HepG2 (cell line): ENCODE measurements around the gene UPF3A. TPM values are rescaled to one million over a fixed set of nuclear protein-coding genes. Genes with fewer than 3 reads are reported as not detected.
A peak's percentile ranks its signal among the peaks of the same experiment; 100 is the strongest.

Source experiments
- CCDC6 ChIP-seq: sonication (generic); formaldehyde crosslinking; IDR thresholded peaks from 2 replicates; pipeline ENCODE4 v1.8.1; 2022; ENCODE audit warnings: mild to moderate bottlenecking, missing genetic modification reagents, moderate library complexity
- CREM ChIP-seq, 2 experiments: sonication (generic) in 1 of 2; formaldehyde crosslinking in 1 of 2; IDR thresholded peaks; 2 replicates each; pipeline versions ENCODE4 v1.4.0 to v1.6.1; 2016 to 2020; ENCODE audit warnings: antibody characterized with exemption in 1 of 2, mild to moderate bottlenecking in 1 of 2, missing genetic modification reagents in 1 of 2
- ELF3 ChIP-seq: IDR thresholded peaks from 2 replicates; pipeline ENCODE4 v1.6.1; 2016; ENCODE audit warnings: missing genetic modification reagents, missing compliant biosample characterization
- RBFOX2 ChIP-seq: fragments of 200-400 bp; formaldehyde crosslinking; IDR thresholded peaks from 2 replicates; pipeline ENCODE4 v1.6.1; 2017; ENCODE audit warnings: low read depth, mild to moderate bottlenecking, low read length
- RBM22 ChIP-seq: fragments of 200-400 bp; formaldehyde crosslinking; optimal IDR thresholded peaks from 2 replicates; pipeline ENCODE3; 2017; ENCODE audit warnings: mild to moderate bottlenecking, low read length, moderate library complexity
- TCF7L2 ChIP-seq: IDR thresholded peaks from 2 replicates; pipeline ENCODE4 v1.6.1; 2011; ENCODE audit warnings: mild to moderate bottlenecking, low read depth, low read length, moderate library complexity
- ZFP41 ChIP-seq: sonication (generic); formaldehyde crosslinking; IDR thresholded peaks from 2 replicates; pipeline ENCODE4 v1.4.0; 2020; ENCODE audit warnings: mild to moderate bottlenecking, missing genetic modification reagents, borderline replicate concordance
- polyA plus RNA-seq, 8 experiments: library from polyadenylated mRNA; depleted of rRNA in 3 of 8; stranded (reverse) in 7 of 8; unstranded in 1 of 8; fragments of >200 nt; fragmentation: Illumina TruSeq in 4 of 8; extraction: Trizol in 4 of 8; gene quantifications; 2 replicates each; pipeline versions ENCODE4 v1.2.1 to v1.2.3, GENCODE V29; 2011 to 2016; ENCODE audit warnings: low read depth in 4 of 8, missing spikeins in 1 of 8, mixed read lengths in 1 of 8; ENCODE audit not compliant: insufficient read depth in 1 of 8
- total RNA-seq, 5 experiments: library from RNA; depleted of rRNA; stranded (reverse); fragments of >200 nt; fragmentation: Illumina TruSeq; extraction: Trizol; gene quantifications; 2 replicates each; pipeline ENCODE4 v1.2.3, GENCODE V29; 2016; ENCODE audit warnings: low read depth in 1 of 5
- TF ChIP-seq, protein P1 (sequence below): IDR thresholded peaks from 2 replicates; pipeline ENCODE4 v1.6.1; 2016
- TF ChIP-seq, protein P2 (sequence below): sonication (generic); formaldehyde crosslinking; IDR thresholded peaks from 2 replicates; pipeline ENCODE4 v1.4.0; 2020; ENCODE audit warnings: missing genetic modification reagents, borderline replicate concordance
- TF ChIP-seq, protein P3 (sequence below): IDR thresholded peaks from 2 replicates; pipeline ENCODE4 v1.6.1; 2016; ENCODE audit warnings: low read depth, missing genetic modification reagents, missing compliant biosample characterization
- TF ChIP-seq, protein P4 (sequence below): sonication (generic); formaldehyde crosslinking; IDR thresholded peaks from 2 replicates; pipeline ENCODE4 v1.4.0; 2020; ENCODE audit warnings: missing genetic modification reagents
- TF ChIP-seq, protein P5 (sequence below): sonication (generic); formaldehyde crosslinking; IDR thresholded peaks from 2 replicates; pipeline ENCODE4 v1.4.0; 2020; ENCODE audit warnings: missing genetic modification reagents

The UPF3A gene
- total and polyA plus RNA-seq, 2 of the 13 experiments (the other 11 are each of a cell fraction or from before 2014, with no cell fraction given), result 60.2 to 63.8 TPM

DNA sequence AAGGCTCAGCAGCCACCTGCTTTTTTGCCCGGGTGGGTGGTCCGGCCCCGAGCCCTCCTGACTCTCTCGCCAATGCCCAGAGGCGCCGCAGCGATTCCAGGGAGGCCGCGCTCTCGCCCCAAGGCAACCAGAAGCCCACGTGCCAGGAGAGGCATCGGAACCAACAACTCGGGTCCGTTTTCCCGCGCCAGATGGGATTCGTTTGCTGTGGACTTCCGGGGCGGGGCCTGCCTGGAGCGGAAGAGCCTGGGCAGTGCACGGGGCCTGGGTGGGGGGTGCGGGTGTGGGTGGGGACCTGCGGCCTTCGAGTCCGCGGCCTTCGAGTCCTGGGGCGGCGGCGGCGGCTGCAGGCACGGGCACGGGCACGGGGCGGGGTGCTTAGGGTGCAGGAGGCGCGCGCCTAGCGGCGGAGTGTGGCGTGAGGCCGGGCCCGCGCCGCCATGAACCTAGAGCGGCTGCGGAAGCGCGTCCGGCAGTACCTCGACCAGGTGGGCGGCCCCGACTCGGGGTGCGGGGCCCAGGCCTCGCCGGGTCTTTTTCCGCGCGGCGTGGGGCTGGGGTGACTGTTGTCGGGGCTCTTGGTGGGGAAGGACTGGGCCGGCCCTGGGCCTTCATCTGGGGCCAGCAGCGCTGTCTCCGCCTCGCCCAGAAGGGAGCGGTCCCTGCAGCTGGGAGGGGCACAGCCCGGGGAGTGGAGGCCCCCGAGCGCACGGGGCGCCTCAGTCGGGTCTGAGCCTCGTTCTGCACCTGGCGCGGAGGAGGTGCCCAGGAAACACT, 46.6 kb upstream of the UPF3A start, which contains the start of gene CDC16 (continued):
- TF ChIP-seq, protein P1, sequence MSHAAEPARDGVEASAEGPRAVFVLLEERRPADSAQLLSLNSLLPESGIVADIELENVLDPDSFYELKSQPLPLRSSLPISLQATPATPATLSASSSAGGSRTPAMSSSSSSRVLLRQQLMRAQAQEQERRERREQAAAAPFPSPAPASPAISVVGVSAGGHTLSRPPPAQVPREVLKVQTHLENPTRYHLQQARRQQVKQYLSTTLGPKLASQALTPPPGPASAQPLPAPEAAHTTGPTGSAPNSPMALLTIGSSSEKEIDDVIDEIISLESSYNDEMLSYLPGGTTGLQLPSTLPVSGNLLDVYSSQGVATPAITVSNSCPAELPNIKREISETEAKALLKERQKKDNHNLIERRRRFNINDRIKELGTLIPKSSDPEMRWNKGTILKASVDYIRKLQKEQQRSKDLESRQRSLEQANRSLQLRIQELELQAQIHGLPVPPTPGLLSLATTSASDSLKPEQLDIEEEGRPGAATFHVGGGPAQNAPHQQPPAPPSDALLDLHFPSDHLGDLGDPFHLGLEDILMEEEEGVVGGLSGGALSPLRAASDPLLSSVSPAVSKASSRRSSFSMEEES (CRISPR knock-in tag), result peak; percentile 72; the same call in 1 of the 2 replicates
- TF ChIP-seq, protein P2, sequence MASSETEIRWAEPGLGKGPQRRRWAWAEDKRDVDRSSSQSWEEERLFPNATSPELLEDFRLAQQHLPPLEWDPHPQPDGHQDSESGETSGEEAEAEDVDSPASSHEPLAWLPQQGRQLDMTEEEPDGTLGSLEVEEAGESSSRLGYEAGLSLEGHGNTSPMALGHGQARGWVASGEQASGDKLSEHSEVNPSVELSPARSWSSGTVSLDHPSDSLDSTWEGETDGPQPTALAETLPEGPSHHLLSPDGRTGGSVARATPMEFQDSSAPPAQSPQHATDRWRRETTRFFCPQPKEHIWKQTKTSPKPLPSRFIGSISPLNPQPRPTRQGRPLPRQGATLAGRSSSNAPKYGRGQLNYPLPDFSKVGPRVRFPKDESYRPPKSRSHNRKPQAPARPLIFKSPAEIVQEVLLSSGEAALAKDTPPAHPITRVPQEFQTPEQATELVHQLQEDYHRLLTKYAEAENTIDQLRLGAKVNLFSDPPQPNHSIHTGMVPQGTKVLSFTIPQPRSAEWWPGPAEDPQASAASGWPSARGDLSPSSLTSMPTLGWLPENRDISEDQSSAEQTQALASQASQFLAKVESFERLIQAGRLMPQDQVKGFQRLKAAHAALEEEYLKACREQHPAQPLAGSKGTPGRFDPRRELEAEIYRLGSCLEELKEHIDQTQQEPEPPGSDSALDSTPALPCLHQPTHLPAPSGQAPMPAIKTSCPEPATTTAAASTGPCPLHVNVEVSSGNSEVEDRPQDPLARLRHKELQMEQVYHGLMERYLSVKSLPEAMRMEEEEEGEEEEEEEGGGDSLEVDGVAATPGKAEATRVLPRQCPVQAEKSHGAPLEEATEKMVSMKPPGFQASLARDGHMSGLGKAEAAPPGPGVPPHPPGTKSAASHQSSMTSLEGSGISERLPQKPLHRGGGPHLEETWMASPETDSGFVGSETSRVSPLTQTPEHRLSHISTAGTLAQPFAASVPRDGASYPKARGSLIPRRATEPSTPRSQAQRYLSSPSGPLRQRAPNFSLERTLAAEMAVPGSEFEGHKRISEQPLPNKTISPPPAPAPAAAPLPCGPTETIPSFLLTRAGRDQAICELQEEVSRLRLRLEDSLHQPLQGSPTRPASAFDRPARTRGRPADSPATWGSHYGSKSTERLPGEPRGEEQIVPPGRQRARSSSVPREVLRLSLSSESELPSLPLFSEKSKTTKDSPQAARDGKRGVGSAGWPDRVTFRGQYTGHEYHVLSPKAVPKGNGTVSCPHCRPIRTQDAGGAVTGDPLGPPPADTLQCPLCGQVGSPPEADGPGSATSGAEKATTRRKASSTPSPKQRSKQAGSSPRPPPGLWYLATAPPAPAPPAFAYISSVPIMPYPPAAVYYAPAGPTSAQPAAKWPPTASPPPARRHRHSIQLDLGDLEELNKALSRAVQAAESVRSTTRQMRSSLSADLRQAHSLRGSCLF (CRISPR knock-in tag), result peak; percentile 94
- TF ChIP-seq CCDC6 (CRISPR knock-in tag) (peak; percentile 91; the same call in 1 of the 2 replicates), ZFP41 (CRISPR knock-in tag) (peak; percentile 78; the same call in 1 of the 2 replicates), TCF7L2 (no peak), RBFOX2 (peak; percentile 91), ELF3 (CRISPR knock-in tag) (peak; percentile 73), RBM22 (no peak), CREM (IDR thresholded peaks at IDR 0.05) (no peak), CREM (CRISPR knock-in tag; IDR thresholded peaks at IDR 0.05) (0 out of 2 replicates have a peak, but pooled peaks have one; percentile 11)
- TF ChIP-seq, protein P3, sequence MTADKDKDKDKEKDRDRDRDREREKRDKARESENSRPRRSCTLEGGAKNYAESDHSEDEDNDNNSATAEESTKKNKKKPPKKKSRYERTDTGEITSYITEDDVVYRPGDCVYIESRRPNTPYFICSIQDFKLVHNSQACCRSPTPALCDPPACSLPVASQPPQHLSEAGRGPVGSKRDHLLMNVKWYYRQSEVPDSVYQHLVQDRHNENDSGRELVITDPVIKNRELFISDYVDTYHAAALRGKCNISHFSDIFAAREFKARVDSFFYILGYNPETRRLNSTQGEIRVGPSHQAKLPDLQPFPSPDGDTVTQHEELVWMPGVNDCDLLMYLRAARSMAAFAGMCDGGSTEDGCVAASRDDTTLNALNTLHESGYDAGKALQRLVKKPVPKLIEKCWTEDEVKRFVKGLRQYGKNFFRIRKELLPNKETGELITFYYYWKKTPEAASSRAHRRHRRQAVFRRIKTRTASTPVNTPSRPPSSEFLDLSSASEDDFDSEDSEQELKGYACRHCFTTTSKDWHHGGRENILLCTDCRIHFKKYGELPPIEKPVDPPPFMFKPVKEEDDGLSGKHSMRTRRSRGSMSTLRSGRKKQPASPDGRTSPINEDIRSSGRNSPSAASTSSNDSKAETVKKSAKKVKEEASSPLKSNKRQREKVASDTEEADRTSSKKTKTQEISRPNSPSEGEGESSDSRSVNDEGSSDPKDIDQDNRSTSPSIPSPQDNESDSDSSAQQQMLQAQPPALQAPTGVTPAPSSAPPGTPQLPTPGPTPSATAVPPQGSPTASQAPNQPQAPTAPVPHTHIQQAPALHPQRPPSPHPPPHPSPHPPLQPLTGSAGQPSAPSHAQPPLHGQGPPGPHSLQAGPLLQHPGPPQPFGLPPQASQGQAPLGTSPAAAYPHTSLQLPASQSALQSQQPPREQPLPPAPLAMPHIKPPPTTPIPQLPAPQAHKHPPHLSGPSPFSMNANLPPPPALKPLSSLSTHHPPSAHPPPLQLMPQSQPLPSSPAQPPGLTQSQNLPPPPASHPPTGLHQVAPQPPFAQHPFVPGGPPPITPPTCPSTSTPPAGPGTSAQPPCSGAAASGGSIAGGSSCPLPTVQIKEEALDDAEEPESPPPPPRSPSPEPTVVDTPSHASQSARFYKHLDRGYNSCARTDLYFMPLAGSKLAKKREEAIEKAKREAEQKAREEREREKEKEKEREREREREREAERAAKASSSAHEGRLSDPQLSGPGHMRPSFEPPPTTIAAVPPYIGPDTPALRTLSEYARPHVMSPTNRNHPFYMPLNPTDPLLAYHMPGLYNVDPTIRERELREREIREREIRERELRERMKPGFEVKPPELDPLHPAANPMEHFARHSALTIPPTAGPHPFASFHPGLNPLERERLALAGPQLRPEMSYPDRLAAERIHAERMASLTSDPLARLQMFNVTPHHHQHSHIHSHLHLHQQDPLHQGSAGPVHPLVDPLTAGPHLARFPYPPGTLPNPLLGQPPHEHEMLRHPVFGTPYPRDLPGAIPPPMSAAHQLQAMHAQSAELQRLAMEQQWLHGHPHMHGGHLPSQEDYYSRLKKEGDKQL (CRISPR knock-in tag), result peak; percentile 48; the same call in 1 of the 2 replicates
- TF ChIP-seq, protein P4, sequence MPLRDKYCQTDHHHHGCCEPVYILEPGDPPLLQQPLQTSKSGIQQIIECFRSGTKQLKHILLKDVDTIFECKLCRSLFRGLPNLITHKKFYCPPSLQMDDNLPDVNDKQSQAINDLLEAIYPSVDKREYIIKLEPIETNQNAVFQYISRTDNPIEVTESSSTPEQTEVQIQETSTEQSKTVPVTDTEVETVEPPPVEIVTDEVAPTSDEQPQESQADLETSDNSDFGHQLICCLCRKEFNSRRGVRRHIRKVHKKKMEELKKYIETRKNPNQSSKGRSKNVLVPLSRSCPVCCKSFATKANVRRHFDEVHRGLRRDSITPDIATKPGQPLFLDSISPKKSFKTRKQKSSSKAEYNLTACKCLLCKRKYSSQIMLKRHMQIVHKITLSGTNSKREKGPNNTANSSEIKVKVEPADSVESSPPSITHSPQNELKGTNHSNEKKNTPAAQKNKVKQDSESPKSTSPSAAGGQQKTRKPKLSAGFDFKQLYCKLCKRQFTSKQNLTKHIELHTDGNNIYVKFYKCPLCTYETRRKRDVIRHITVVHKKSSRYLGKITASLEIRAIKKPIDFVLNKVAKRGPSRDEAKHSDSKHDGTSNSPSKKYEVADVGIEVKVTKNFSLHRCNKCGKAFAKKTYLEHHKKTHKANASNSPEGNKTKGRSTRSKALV (CRISPR knock-in tag), result 0 out of 2 replicates have a peak, but pooled peaks have one; percentile 13
- TF ChIP-seq, protein P5, sequence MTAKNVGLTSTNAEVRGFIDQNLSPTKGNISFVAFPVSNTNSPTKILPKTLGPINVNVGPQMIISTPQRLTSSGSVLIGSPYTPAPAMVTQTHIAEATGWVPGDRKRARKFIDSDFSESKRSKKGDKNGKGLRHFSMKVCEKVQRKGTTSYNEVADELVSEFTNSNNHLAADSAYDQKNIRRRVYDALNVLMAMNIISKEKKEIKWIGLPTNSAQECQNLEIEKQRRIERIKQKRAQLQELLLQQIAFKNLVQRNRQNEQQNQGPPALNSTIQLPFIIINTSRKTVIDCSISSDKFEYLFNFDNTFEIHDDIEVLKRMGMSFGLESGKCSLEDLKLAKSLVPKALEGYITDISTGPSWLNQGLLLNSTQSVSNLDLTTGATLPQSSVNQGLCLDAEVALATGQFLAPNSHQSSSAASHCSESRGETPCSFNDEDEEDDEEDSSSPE, result peak; percentile 96
